Choroid plexus epithelial cell (primary cell): Measurements from ENCODE around the gene ITSN1.

Experiments used
- DNase-seq: peaks from one replicate; pipeline ENCODE4 v3.0.0-alpha.2; 2010; ENCODE audit warnings: low read depth
- H3K4me3 ChIP-seq: 2 replicates; pipeline ENCODE4 v1.5.1; 2011; ENCODE audit warnings: low read depth, mild to moderate bottlenecking, control low read depth, low read length, moderate library complexity
- CTCF ChIP-seq: conservative IDR thresholded peaks from 2 replicates; pipeline ENCODE4 v1.5.1; 2011; ENCODE audit warnings: low read depth, mild to moderate bottlenecking, control low read depth, inconsistent platforms, low read length, moderate library complexity

Gene ITSN1

GRCh38 chr21:33644383-33645074 lies 2.2 kb downstream of the ITSN1 start:
- peak overlapping the region; percentile 70 for H3K4me3 ChIP-seq
- TF ChIP-seq CTCF: no peak
- DNase-seq: peak; percentile 85

GRCh38 chr21:33645730-33646129 lies 3.4 kb downstream of the ITSN1 start:
- no peak for TF ChIP-seq CTCF
- no peak overlapping the region for H3K4me3 ChIP-seq
- DNase-seq: no peak

GRCh38 chr21:33647587-33647986 lies 5.3 kb downstream of the ITSN1 start:
- H3K4me3 ChIP-seq: no peak overlapping the region
- TF ChIP-seq CTCF: no peak
- no peak for DNase-seq

GRCh38 chr21:33648555-33648954 lies 6.3 kb downstream of the ITSN1 start:
- DNase-seq: no peak
- no peak for TF ChIP-seq CTCF
- no peak overlapping the region for H3K4me3 ChIP-seq

GRCh38 chr21:33650230-33650629 lies 7.9 kb downstream of the ITSN1 start:
- no peak for TF ChIP-seq CTCF
- no peak for DNase-seq
- H3K4me3 ChIP-seq: no peak overlapping the region

- no peak for TF ChIP-seq CTCF
Observed at GRCh38 chr21:33650929-33651509, 8.7 kb downstream of the ITSN1 start.

More at GRCh38 chr21:33650929-33651509, 8.7 kb downstream of the ITSN1 start:
- no peak overlapping the region for H3K4me3 ChIP-seq
- peak; percentile 72 for DNase-seq
